KOPT-K1 (cell line): ENCODE data around the gene ZC2HC1C.
"Not testable (repeated sequence)": the region's sequence is repeated elsewhere in the genome, so short reads cannot be mapped to it uniquely, and the experiment has no call there.

Experiments
- H3K27ac ChIP-seq: fragments of 200-600 bp; sonication (generic); 2 replicates; pipeline ENCODE4 v1.5.1; 2016; ENCODE audit warnings: antibody characterized with exemption, mild to moderate bottlenecking, low read depth, low read length; ENCODE audit not compliant: poor library complexity, severe bottlenecking
- H3K36me3 ChIP-seq: fragments of 200-600 bp; sonication (generic); 2 replicates; pipeline ENCODE4 v1.5.1; 2017; ENCODE audit warnings: antibody characterized with exemption, mild to moderate bottlenecking, low read length, moderate library complexity; ENCODE audit not compliant: insufficient read depth
- H3K9me3 ChIP-seq: fragments of 200-600 bp; sonication (generic); 2 replicates; pipeline ENCODE4 v1.5.1; 2017; ENCODE audit warnings: antibody characterized with exemption, low read length, mild to moderate bottlenecking; ENCODE audit not compliant: insufficient read depth, poor library complexity, severe bottlenecking

The ZC2HC1C gene

DNA sequence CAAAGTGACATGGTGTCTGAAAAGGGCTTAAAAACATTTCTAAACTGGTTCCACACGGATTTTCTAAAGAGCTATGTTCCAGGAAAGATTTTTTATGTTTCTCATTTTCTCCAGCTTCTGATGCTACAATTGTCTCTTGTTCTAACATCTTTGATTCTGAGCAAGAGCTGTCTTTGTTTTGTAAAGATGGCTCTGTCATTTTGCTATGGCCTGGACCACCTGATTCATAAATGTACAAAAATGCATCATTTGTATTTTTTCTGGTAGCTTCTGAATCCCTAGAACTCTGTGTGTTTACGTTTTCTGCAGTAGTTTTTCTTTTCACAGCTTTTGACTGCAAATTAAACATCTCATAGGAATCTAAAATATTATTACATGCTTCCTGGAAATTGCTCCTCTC, 21.3 kb upstream of the ZC2HC1C start:
- Histone ChIP-seq H3K27ac (no peak overlapping the region), H3K36me3 (peaks cover 33% of the 10 kb centered on the region), H3K9me3 (no peaks in the 10 kb centered on the region)

DNA sequence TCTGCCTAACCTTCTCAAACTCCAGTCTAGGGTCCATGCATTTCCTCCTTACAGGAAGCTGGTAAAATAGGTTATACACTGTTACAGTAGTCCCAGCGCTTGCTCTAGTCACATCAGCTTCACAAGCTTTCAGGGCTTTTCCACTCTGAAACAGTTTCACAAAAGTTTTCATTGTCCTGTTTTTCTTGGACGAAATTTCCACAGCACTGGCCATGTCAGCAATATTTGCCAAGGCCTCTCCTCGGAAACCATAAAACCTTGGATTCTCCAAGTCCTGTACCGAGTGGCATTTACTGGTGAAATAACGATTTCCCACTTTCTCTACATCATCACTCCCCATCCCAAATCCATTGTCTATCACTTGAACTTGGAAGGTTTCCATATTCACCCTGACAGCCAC, 20.3 kb upstream of the ZC2HC1C start:
- Histone ChIP-seq H3K27ac (no peak overlapping the region), H3K9me3 (no peaks in the 10 kb centered on the region), H3K36me3 (peaks cover 36% of the 10 kb centered on the region)

DNA sequence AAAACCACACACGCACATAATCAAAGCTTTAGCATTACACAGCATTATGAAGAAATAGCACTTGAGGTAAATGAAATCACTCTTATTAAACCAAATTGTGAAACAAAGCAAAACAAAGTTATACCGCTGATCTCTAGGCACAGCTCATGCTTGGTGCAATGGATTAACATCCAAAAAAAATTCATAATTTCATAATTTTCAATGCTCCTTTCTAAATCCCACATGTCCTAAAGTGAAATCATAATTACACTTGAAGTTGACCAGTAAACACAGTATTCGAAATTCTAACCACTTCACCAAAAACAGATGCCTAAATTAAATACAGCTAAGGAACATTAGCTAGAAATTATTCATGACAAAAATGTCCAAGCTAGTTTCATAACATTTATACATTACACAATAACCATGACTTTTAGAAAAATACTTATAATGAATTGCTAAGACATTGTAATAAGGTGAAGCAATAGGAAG, 19.7 kb upstream of the ZC2HC1C start:
- H3K27ac ChIP-seq = no peak overlapping the region
- peaks cover 33% of the 10 kb centered on the region for H3K36me3 ChIP-seq
- H3K9me3 ChIP-seq = no peaks in the 10 kb centered on the region

DNA sequence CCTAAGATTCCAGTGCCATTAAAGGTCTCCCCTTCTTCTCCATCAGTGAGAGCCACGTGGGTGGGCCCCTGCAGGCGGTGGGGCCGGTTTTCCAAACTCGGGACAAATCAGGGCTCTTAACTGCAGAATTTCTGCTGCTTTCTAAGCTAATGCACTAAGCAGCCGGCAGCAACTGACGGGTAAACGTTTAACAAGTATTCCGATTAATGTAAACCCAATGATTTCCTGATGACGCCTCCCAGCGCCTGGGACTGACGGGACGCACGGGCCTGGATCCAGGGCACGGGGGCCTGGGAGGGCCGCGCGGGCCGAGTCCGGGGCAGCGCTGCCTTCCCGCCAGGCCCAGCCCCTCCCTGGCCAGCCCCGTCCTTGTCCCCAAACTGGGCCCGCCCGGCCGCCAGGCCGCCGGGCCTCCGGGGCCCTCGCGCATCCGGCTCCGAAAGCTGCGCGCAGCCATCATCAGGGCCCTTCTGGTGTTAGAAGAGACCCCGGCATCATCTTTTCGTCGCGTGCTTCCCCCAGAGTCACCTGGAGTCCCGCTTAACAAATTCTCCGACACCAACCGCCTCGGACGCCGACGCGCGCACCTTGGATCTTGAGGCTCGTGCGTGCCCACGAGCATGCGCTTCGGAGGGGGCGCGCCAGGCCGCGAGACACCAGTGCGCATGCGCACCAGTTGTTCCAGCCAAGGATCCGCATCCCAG, 18.4 kb upstream of the ZC2HC1C start, which contains the start of gene MLH3:
Gene MLH3, minus strand, starts transcription at position 616 of the 704 bp plus-strand sequence. CDS start 1,812 bp downstream, outside the sequence.
- H3K27ac ChIP-seq = peak within 1 kb of the TSS; percentile 70
- peaks cover 41% of the 10 kb centered on the region for H3K36me3 ChIP-seq
- H3K9me3 ChIP-seq = no peaks in the 10 kb centered on the region

DNA sequence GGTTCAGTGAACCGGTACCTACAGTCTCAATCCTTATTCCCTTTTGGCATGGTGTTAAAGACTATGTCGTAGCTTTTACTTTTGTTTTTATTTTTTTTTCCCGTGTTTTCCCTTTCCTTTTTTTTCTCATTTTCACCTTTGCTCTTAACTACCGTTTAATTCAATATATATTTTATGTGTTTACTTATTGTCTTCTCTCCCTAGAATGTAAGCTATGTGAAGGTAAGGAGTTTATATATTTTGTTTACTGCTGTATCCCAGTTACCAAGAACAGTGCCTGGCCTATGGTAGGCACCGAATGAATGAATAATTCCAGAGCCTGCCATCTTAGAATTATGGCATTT, 17.9 kb upstream of the ZC2HC1C start:
- H3K36me3 ChIP-seq = peaks cover 40% of the 10 kb centered on the region
- no peaks in the 10 kb centered on the region for H3K9me3 ChIP-seq
- H3K27ac ChIP-seq = peak overlapping the region; percentile 70

DNA sequence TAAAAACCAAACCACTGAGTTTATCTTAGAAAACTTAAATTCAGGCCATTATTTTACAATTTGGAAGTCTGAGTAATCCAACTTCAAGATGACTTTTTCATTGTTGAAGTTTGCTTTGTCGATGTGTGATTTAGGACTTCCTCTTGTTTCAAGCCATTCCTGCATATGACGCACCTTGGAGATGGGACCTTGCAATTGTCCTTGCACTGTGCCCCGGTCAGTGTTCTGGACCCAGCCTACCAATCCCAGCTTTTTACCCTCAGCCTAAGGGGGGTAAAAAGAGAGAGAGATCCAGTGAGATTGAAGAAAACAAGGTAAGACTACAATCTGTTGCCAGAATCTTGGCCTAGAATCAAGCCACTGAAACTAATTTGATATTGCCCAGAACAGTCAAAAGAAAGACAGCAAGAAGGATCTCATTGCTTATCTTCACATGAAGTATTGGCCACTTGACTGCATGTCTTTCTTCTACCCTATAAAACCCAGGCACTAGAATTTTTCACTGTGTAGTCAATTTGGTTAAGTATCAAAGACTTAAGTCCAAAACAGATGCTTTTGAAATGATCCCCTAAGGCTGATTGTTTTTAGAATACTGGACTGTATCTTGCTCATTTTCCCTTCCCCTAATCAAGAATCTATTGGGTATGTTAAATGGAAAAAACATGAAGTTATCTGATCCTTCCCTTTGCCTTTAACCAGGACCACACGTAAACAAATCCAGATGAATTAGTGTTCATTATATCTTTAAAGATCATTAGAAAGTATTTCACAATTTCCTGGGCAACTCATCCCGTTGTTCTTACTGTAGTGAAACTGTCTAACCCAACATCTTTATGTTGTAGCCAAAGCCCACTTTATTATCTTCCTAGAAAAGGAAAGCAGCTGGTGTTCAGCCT, 15.8 kb upstream of the ZC2HC1C start:
- H3K36me3 ChIP-seq = peaks cover 39% of the 10 kb centered on the region
- no peak overlapping the region for H3K27ac ChIP-seq
- H3K9me3 ChIP-seq = no peaks in the 10 kb centered on the region

DNA sequence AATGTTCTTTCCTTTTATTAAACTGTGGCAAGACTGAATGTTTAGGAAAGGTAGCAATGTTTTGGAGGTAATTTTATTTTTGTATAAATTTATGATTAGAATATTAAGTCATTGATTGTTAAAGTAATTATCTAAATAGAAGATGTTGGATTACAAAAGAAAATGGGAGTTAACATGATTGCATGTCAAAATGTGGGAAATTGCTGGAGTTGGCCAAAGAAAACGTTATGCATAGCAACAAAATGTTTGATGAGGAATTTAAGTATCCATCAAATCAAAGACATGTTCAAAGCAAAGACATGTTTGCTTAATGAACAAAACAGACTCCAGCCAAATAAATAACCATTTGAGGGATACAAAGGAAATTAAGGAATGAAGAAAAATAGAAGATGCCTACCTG, 15.0 kb upstream of the ZC2HC1C start:
- Histone ChIP-seq H3K27ac (no peak overlapping the region), H3K9me3 (no peaks in the 10 kb centered on the region), H3K36me3 (peaks cover 39% of the 10 kb centered on the region)

DNA sequence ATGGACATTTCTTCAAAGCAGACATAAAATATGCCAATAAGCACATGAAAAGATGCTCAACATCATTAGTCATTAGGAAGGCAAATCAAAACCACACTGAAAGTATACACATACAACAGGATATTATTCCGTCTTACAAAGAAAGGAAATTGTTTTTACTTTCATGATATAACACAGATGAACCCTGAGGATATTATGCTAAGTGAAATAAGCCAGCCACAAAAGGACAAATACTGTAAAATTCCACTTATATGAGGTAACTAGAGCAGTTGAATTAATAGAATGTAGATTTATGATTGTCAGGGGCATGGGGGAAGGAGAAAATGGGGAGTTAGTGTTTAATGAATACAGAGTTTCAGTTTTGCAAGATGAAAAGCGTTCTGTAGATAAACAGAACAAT, 9.8 kb upstream of the ZC2HC1C start:
- Histone ChIP-seq H3K9me3 (peaks cover 4% of the 10 kb centered on the region), H3K36me3 (peaks cover 51% of the 10 kb centered on the region), H3K27ac (no peak overlapping the region)

DNA sequence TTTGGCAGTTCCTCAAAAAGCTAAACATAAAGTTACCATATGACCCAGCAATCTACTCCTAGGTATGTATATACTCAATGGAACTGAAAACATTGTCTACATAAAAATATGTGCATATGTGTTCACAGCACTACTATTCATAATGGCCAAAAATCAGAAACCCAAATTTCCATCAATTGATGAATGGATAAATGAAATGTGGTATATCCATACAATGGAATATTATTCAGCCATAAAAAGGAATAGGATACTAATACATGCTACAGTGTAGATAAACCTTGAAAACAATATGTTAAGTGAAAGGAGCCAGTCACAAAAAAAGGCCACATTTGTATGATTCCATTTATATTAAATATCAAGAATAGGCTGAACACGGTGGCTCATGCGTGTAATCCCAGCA, 9.0 kb upstream of the ZC2HC1C start:
- Histone ChIP-seq H3K27ac (no peak overlapping the region), H3K36me3 (peaks cover 44% of the 10 kb centered on the region)

DNA sequence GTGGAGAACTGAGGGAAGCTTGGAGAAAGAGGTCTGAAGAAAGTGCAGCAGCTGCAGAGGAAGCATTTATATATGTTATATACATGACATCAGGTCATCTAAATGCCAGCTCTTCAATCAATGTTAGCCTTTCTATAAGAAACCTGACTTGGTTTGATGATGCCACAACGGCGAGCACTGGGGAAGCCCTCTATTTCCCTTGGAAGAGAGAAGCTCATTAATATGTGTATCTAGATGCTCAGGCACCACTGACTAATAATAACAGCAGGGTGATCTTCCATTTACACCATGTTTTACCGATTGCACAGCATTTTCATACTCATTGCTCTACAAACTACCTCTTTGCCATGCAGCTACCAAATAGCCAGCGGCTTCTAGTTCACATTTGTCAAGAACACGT, 6.4 kb upstream of the ZC2HC1C start:
- peak overlapping the region; percentile 79 for H3K27ac ChIP-seq

More for the DNA sequence above, 9.0 kb upstream of the ZC2HC1C start:
- H3K9me3 ChIP-seq = peaks cover 4% of the 10 kb centered on the region

DNA sequence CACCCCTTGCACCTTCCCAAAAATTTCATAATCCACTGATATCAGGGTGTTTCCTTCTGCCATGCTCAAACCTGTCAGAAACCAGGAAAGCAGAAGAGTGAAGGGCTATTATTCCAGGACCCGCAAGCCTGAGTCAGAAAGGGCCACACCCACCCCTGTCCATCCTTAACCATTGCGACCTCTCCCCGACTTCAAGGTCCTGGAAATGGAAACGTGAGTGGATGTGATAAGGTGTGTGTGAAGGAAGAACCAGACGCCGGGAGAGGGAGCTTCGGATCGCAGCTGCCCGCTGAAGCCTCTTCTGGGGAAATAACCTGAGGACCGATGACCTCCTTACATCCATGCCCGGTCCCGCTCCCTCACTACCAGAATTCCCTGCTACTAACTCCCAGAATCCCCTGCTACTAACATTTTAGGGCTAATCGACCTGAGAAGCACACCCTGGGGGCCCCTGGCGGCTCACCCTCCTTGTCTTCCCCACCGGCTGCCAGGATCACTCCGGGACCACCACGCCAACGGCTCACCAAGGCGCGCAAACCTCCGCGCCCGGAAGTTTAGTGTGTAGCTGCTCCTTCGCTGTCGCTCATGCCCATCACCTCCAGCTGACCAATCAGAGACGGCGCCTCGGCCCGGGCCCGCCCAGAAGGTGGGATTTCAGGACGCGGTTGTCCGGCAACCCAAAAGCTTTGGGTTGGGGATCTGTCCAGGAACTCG, 5.8 kb upstream of the ZC2HC1C start, which contains the start of gene ACYP1:
Gene ACYP1, minus strand, starts transcription at position 534 of the 714 bp plus-strand sequence. Its CDS starts 471 bp downstream, at position 63.
- peaks cover 4% of the 10 kb centered on the region for H3K9me3 ChIP-seq
- peak within 1 kb of the TSS; percentile 79 for H3K27ac ChIP-seq
- H3K36me3 ChIP-seq = peaks cover 31% of the 10 kb centered on the region

More for the DNA sequence above, 6.4 kb upstream of the ZC2HC1C start:
- peaks cover 34% of the 10 kb centered on the region for H3K36me3 ChIP-seq
- peaks cover 4% of the 10 kb centered on the region for H3K9me3 ChIP-seq

DNA sequence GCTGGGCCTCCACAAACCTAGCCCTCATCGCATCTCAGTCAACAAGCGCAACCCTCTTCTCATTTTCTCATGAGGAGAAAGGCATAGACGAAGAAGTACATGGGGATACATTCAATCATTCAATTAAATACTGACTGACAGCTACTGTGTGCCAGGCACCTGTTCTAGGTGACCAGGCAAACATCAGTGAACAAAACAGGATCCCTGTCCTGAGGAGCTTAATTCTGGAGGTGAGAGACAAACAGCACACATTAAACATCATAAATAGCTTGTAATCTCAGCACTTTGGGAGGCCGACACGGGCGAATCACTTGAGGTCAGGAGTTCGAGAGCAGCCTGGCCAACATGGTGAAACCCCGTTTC, 5.3 kb upstream of the ZC2HC1C start:
- peak overlapping the region; percentile 79 for H3K27ac ChIP-seq
- peaks cover 25% of the 10 kb centered on the region for H3K36me3 ChIP-seq
- peaks cover 4% of the 10 kb centered on the region for H3K9me3 ChIP-seq

DNA sequence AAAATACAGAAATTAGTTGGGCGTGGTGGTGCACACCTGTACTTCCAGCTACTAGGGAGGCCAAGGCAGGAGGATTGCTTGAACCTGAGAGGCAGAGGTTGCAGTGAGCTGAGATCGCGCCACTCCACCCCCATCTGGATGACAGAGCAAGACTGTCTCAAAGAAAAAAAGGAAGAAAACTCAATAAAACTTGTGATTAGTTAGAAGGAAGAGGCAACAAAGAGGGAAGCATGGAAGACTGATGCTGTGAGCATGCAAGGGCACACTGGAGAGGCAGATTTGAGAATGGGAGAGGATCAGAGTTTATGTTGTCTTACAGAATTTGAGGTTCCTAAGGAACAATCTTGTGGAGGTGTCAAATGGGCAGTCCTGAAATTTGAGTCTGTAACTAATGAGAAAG, 2.8 kb upstream of the ZC2HC1C start:
- Histone ChIP-seq H3K27ac (no peak overlapping the region), H3K9me3 (no peaks in the 10 kb centered on the region), H3K36me3 (peaks cover under 1% of the 10 kb centered on the region; the same call in 1 of the 2 replicates)

DNA sequence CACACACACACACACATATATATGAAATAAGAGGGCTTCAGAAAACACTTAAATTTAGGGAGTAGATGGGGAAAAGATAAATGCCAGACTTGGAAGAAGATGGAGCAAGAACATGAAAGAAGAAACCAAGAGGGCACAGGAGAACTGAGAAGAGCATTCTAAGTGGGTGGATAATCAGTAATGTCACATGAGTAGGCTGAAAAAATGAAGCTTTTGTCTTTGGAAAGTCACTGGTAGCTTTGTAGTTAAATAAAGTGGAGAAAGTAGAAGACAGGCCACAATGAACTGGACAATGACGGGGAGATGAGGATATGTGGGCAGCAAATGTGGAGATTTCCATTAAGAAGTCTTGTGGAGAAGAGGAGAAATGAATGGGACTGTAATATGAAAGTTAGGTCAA, 2.2 kb upstream of the ZC2HC1C start:
- Histone ChIP-seq H3K36me3 (no peaks in the 10 kb centered on the region), H3K27ac (no peak overlapping the region), H3K9me3 (no peaks in the 10 kb centered on the region)

DNA sequence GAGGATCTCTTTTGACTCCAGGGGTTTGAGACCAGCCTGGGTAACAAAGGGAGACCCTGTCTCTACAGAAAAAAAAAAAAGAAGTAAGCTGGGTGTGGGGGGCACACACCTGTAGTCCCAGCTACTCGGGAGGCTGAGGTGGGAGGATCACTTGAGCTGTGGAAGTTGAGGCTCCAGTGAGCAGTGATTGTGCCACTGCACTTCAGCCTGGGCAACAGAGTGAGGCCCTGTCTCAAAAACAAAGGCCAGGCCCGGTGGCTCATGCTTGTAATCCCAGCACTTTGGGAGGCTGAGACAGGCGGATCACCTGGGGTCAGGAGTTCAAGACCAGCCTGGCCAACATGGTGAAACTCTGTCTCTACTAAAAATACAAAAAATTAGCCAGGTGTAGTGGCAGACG, 1.7 kb upstream of the ZC2HC1C start:
- not testable (repeated sequence) for H3K36me3 ChIP-seq, H3K27ac ChIP-seq, H3K9me3 ChIP-seq
